K562 (cell line): ENCODE results near the gene SLC25A45. TPM values are rescaled to one million over a fixed set of nuclear protein-coding genes. Genes with fewer than 3 reads are reported as not detected.

Experiments
- KHSRP ChIP-seq: fragments of 450-650 bp; IDR thresholded peaks from 2 replicates; pipeline ENCODE4 v1.6.1; 2017
- LARP7 ChIP-seq: fragments of 450-650 bp; IDR thresholded peaks from 2 replicates; pipeline ENCODE4 v1.6.1; 2016
- NCOR1 ChIP-seq: fragments of 450-650 bp; IDR thresholded peaks from 2 replicates; pipeline ENCODE4 v1.6.1; 2016; ENCODE audit warnings: mild to moderate bottlenecking, moderate library complexity
- PATZ1 ChIP-seq: fragments of 250-450 bp; sonication (Bioruptor Pico); IDR thresholded peaks from 2 replicates; pipeline ENCODE4 v1.5.0; 2020; ENCODE audit warnings: mild to moderate bottlenecking, borderline replicate concordance
- PBX2 ChIP-seq, 2 experiments: IDR thresholded peaks in 1 of 2; conservative IDR thresholded peaks in 1 of 2; 2 replicates each; pipeline ENCODE4 v1.6.1; 2016; ENCODE audit warnings: low read depth in 2 of 2, mild to moderate bottlenecking in 1 of 2, missing compliant biosample characterization in 1 of 2, missing genetic modification characterization in 1 of 2, moderate library complexity in 1 of 2
- SIN3B ChIP-seq: fragments of 450-650 bp; IDR thresholded peaks from 2 replicates; pipeline ENCODE4 v1.6.1; 2017; ENCODE audit warnings: low read depth, mild to moderate bottlenecking, moderate library complexity
- SMARCA4 ChIP-seq: fragments of 450-650 bp; IDR thresholded peaks from 2 replicates; pipeline ENCODE4 v1.6.1; 2016
- TARDBP ChIP-seq: fragments of 450-650 bp; IDR thresholded peaks from 2 replicates; pipeline ENCODE4 v1.6.1; 2016
- ZBTB40 ChIP-seq, 2 experiments: fragments of 450-650 bp in 1 of 2; sonication (generic) in 1 of 2; formaldehyde crosslinking in 1 of 2; IDR thresholded peaks; 2 replicates each; pipeline versions ENCODE4 v1.7.1 to v1.9.0; 2016 to 2022; ENCODE audit warnings: inconsistent platforms in 1 of 2, mild to moderate bottlenecking in 1 of 2, missing genetic modification reagents in 1 of 2
- ZKSCAN8 ChIP-seq: fragments of 200-800 bp; sonication (Bioruptor generic); IDR thresholded peaks from 2 replicates; pipeline ENCODE4 v1.6.1; 2016; ENCODE audit warnings: missing genetic modification characterization, missing compliant biosample characterization
- ZNF23 ChIP-seq: fragments of 250-450 bp; sonication (Bioruptor Pico); IDR thresholded peaks from 2 replicates; pipeline ENCODE4 v1.4.0; 2020; ENCODE audit warnings: mild to moderate bottlenecking
- ZNF253 ChIP-seq: fragments of 250-450 bp; sonication (Bioruptor Pico); conservative IDR thresholded peaks from 2 replicates; pipeline ENCODE4 v1.6.1; 2021; ENCODE audit warnings: mild to moderate bottlenecking
- ZNF766 ChIP-seq: fragments of 200-800 bp; sonication (Bioruptor generic); conservative IDR thresholded peaks from 2 replicates; pipeline ENCODE4 v1.6.1; 2016; ENCODE audit warnings: missing genetic modification characterization, missing compliant biosample characterization
- polyA plus RNA-seq, 8 experiments: library from polyadenylated mRNA; depleted of rRNA in 4 of 8; stranded (reverse) in 5 of 8; unstranded in 3 of 8; fragments of >200 nt; fragmentation: Nextera tagmentation in 2 of 8; fragmentation: Illumina TruSeq in 1 of 8; extraction: Ambion mirVana in 2 of 8; extraction: Trizol in 1 of 8; gene quantifications; 2 replicates each; pipeline versions ENCODE4 v1.2.1 to v1.2.3, GENCODE V29; 2011 to 2014; ENCODE audit warnings: inconsistent platforms in 1 of 8, missing spikeins in 1 of 8
- total RNA-seq, 7 experiments: library from RNA; depleted of rRNA in 6 of 7; stranded (reverse); fragments of >200 nt in 6 of 7; fragmentation: Illumina TruSeq in 2 of 7; extraction: Trizol in 2 of 7; gene quantifications; 2 replicates each; pipeline versions ENCODE4 v1.2.1 to v1.2.3, GENCODE V29; 2011 to 2021; ENCODE audit warnings: low replicate concordance in 1 of 7
- TF ChIP-seq, protein P1 (sequence below): sonication (generic); formaldehyde crosslinking; IDR thresholded peaks from 2 replicates; pipeline ENCODE4 v1.8.0; 2022; ENCODE audit warnings: mild to moderate bottlenecking, missing genetic modification reagents

SLC25A45 gene
- total and polyA plus RNA-seq, 9 of the 15 experiments (the other 6 are each of a cell fraction or from before 2014, with no cell fraction given) = 0.15 to 2.3 (median 0.68) TPM

- TF ChIP-seq SMARCA4 (no peak), KHSRP (no peak), ZKSCAN8 (CRISPR knock-in tag) (no peak), ZNF253 (CRISPR knock-in tag) (no peak), ZNF766 (CRISPR knock-in tag) (no peak), ZBTB40 (IDR thresholded peaks at IDR 0.05) (peak; percentile 18; the same call in 1 of the 2 replicates), ZBTB40 (CRISPR knock-in tag; IDR thresholded peaks at IDR 0.05) (no peak), PBX2 (CRISPR knock-in tag; IDR thresholded peaks at IDR 0.05; ENCODE audit: low read depth) (no peak), PBX2 (tag; conservative IDR thresholded peaks at IDR 0.05; ENCODE audit: low read depth) (no peak), PATZ1 (no peak), TARDBP (peak; percentile 55; the same call in 1 of the 2 replicates), LARP7 (no peak), ZNF23 (CRISPR knock-in tag) (no peak), NCOR1 (no peak), SIN3B (no peak)
- TF ChIP-seq, protein P1, sequence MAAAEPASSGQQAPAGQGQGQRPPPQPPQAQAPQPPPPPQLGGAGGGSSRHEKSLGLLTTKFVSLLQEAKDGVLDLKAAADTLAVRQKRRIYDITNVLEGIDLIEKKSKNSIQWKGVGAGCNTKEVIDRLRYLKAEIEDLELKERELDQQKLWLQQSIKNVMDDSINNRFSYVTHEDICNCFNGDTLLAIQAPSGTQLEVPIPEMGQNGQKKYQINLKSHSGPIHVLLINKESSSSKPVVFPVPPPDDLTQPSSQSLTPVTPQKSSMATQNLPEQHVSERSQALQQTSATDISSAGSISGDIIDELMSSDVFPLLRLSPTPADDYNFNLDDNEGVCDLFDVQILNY = no peak
Observed at GRCh38 chr11:65416341-65416824, 33.9 kb upstream of the SLC25A45 start (continued).
